ACC112 (cell line): ENCODE results near the gene ANXA4.

Source experiments
- H2AFZ ChIP-seq: fragments of 200-600 bp; sonication (generic); one replicate; pipeline ENCODE4 v1.6.0; 2017; ENCODE audit warnings: antibody characterized with exemption, low read length; ENCODE audit not compliant: unreplicated experiment
- H3K27ac ChIP-seq: fragments of 200-600 bp; sonication (generic); 2 replicates; pipeline ENCODE4 v1.5.1; 2014; ENCODE audit warnings: low read depth, mild to moderate bottlenecking, antibody characterized with exemption, low read length, moderate library complexity
- H3K27me3 ChIP-seq: fragments of 200-600 bp; sonication (generic); 2 replicates; pipeline ENCODE4 v1.6.1; 2014; ENCODE audit warnings: mild to moderate bottlenecking, antibody characterized with exemption, low read length, moderate library complexity, mixed read lengths; ENCODE audit not compliant: insufficient read depth
- H3K36me3 ChIP-seq: fragments of 200-600 bp; sonication (generic); 2 replicates; pipeline ENCODE4 v1.6.1; 2016; ENCODE audit warnings: mild to moderate bottlenecking, antibody characterized with exemption, low read length, moderate library complexity, mixed read lengths; ENCODE audit not compliant: insufficient read depth
- H3K4me1 ChIP-seq: fragments of 200-600 bp; sonication (generic); one replicate; pipeline ENCODE4 v1.6.1; 2016; ENCODE audit warnings: low read length, mixed read lengths; ENCODE audit not compliant: insufficient read depth, unreplicated experiment, control insufficient read depth
- H3K4me3 ChIP-seq: fragments of 200-600 bp; sonication (generic); 2 replicates; pipeline ENCODE4 v1.5.1; 2014; ENCODE audit warnings: mild to moderate bottlenecking, low read depth, low read length
- H3K79me2 ChIP-seq: fragments of 200-600 bp; sonication (generic); one replicate; pipeline ENCODE4 v1.6.0; 2016; ENCODE audit warnings: low read length; ENCODE audit not compliant: control insufficient read depth, unreplicated experiment, insufficient read depth

The ANXA4 gene

GRCh38 chr2:69810550-69810949, 68.6 kb downstream of the ANXA4 start:
- no peaks in the 10 kb centered on the region for H3K27me3 ChIP-seq
- no peak overlapping the region for H3K4me3 ChIP-seq
- H2AFZ ChIP-seq = no peak overlapping the region
- H3K36me3 ChIP-seq = peaks cover 5% of the 10 kb centered on the region; the same call in 1 of the 2 replicates
- no peak overlapping the region for H3K27ac ChIP-seq
- H3K4me1 ChIP-seq = peaks cover 6% of the 10 kb centered on the region
- no peaks in the 10 kb centered on the region for H3K79me2 ChIP-seq

DNA sequence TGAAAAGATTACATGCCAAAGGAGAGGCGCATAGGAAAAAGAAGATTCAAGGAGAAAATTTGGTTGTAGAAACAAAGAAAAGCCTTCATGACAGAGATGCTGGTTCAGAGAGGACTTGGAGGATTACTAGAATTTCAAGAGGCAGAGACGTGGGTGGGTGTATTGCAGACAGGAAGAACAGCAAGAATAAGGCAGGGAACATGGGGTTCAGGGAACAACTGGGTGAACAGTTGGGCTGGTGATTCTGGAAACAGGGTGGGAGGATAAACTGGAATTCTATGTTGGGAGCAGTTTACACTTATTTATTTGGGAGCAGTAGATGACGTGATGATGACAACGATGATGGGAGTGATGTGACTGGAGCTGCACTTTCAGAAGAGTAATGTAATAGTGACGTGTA, 69.1 kb downstream of the ANXA4 start:
- Histone ChIP-seq H3K4me3 (no peak overlapping the region), H2AFZ (no peak overlapping the region), H3K27ac (no peak overlapping the region), H3K79me2 (no peaks in the 10 kb centered on the region), H3K4me1 (peaks cover 10% of the 10 kb centered on the region), H3K36me3 (peaks cover 4% of the 10 kb centered on the region; the same call in 1 of the 2 replicates), H3K27me3 (no peaks in the 10 kb centered on the region)

- H3K79me2 ChIP-seq = no peaks in the 10 kb centered on the region
- H3K4me3 ChIP-seq = no peak overlapping the region
- H3K4me1 ChIP-seq = peaks cover 15% of the 10 kb centered on the region
- no peaks in the 10 kb centered on the region for H3K36me3 ChIP-seq
- H3K27me3 ChIP-seq = no peaks in the 10 kb centered on the region
- no peak overlapping the region for H2AFZ ChIP-seq
- no peak overlapping the region for H3K27ac ChIP-seq
These were observed 69.7 kb downstream of the ANXA4 start for GRCh38 chr2:69811591-69811990.

GRCh38 chr2:69815717-69816116, 73.8 kb downstream of the ANXA4 start:
- H3K36me3 ChIP-seq = peaks cover 4% of the 10 kb centered on the region; the same call in 1 of the 2 replicates
- H3K79me2 ChIP-seq = no peaks in the 10 kb centered on the region
- no peak overlapping the region for H2AFZ ChIP-seq
- peaks cover 34% of the 10 kb centered on the region for H3K4me1 ChIP-seq
- no peak overlapping the region for H3K4me3 ChIP-seq
- H3K27me3 ChIP-seq = no peaks in the 10 kb centered on the region
- 0 out of 2 replicates have a peak overlapping the region, but pooled peaks have one; percentile 0 for H3K27ac ChIP-seq

- Histone ChIP-seq H3K4me3 (no peak overlapping the region), H3K4me1 (peaks cover 34% of the 10 kb centered on the region), H3K79me2 (no peaks in the 10 kb centered on the region), H3K27me3 (no peaks in the 10 kb centered on the region), H3K27ac (0 out of 2 replicates have a peak overlapping the region, but pooled peaks have one; percentile 7), H2AFZ (no peak overlapping the region), H3K36me3 (peaks cover 7% of the 10 kb centered on the region; the same call in 1 of the 2 replicates)
These were observed 75.1 kb downstream of the ANXA4 start for GRCh38 chr2:69816923-69817542.

DNA sequence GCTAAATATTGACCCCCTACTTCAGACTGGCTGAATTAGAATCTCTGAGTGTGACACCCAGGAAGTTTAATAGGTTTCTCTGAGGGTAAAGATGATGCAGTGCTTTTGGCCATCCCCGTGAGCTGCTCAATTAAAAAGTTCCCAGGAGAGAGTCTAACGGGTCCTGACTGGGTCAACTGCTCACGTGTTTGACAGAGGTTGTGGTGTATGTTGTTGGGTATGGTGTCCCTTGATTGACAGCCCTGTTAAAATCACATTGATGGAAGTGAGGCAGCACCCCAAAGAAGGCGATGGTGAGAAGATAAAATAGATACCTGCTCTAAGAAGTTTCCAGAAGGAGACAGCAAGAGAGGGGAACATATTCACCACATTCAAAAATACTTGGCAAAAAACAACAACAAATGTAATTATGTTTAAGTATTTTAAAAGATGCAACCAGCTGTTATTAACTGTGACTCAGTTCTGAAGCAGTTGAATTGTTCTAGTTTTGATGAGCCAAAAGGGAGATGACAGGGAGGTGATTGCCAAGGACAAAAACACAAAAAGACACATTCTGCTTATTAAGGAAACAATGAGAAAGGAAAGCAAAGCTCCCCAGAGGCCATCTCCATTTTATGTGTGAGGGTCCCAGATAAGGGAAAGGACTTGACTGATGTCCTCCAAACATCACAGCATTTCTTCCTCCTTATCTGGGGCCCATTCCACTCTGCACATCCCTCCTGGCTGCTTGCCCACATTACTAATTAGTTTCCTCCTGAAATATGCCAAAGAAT, 76.0 kb downstream of the ANXA4 start:
- Histone ChIP-seq H3K27me3 (no peaks in the 10 kb centered on the region), H3K4me1 (peaks cover 34% of the 10 kb centered on the region), H3K79me2 (no peaks in the 10 kb centered on the region), H3K36me3 (peaks cover 7% of the 10 kb centered on the region; the same call in 1 of the 2 replicates), H2AFZ (no peak overlapping the region), H3K4me3 (no peak overlapping the region), H3K27ac (0 out of 2 replicates have a peak overlapping the region, but pooled peaks have one; percentile 7)

GRCh38 chr2:69827796-69828540, 86.0 kb downstream of the ANXA4 start:
- Histone ChIP-seq H3K27me3 (no peaks in the 10 kb centered on the region), H3K79me2 (peaks cover 31% of the 10 kb centered on the region), H3K4me3 (0 out of 2 replicates have a peak overlapping the region, but pooled peaks have one; percentile 93), H3K27ac (no peak overlapping the region), H2AFZ (no peak overlapping the region), H3K36me3 (no peaks in the 10 kb centered on the region), H3K4me1 (peaks cover 19% of the 10 kb centered on the region)

DNA sequence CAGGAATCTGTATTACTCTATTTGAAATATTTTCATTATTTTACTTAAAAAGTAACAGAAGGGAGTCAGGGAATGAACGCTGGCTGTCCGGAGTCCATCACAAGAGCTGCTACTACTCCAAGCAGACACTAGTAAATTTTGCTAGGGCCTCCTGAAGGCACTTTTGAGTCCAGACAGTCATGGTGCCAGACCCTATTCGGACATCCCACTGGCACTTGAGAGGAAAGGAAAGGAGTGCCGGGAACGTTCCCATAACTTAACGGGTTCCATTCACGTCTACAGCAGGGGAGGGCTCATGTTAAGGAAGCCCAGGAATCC, 87.0 kb downstream of the ANXA4 start:
- Histone ChIP-seq H3K27ac (peak overlapping the region; percentile 65), H3K36me3 (no peaks in the 10 kb centered on the region), H2AFZ (peak overlapping the region; percentile 82), H3K27me3 (no peaks in the 10 kb centered on the region), H3K4me3 (peak overlapping the region; percentile 93), H3K79me2 (peaks cover 36% of the 10 kb centered on the region), H3K4me1 (peaks cover 19% of the 10 kb centered on the region)

DNA sequence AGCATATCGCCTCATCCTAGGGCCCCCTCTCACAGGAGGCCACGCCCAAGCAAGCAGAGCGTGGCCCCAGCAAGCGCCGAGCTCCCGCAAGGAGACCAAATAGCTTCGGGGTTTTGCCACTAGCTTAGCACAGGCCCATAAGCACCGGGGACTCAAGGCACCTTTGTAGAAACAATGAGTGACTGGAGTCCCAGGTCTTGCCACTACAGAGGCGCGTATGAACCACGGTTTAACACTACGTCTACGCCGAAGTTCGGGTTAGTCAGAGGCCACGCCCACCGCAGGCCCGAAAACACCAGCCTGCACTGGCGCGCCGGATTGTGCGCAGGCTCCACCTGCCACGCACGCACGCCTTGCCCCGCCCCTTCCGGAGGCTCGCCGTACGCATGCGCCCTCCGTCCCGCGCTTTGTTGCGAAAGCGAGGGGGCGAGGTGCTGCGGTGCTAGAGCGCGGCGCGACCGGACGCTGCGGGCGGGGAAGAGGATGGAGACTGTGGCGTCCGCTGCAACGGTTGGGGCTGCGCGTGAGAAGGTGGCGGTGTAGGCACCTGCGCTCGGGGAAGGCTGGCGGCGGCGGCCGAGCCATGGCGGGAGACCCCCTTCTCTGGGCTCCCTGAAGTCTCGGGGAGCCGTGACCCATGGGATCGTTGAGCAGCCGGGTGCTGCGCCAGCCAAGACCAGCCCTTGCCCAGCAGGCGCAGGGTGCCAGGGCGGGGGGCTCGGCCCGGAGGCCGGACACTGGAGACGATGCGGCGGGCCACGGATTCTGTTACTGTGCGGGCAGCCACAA, 87.5 kb downstream of the ANXA4 start, which contains the start of gene GMCL1:
Gene GMCL1, plus strand, starts transcription at position 405 of the 789 bp plus-strand sequence. Its CDS starts 233 bp downstream, at position 638.
- Histone ChIP-seq H3K4me3 (peak within 1 kb of the TSS; percentile 93), H3K27ac (peak within 1 kb of the TSS; percentile 65), H3K36me3 (no peaks in the 10 kb centered on the region), H2AFZ (peak within 1 kb of the TSS; percentile 85), H3K79me2 (peaks cover 39% of the 10 kb centered on the region), H3K4me1 (peaks cover 19% of the 10 kb centered on the region), H3K27me3 (no peaks in the 10 kb centered on the region)
